Peyer's patch (tissue), 4 donors: ENCODE measurements around the gene KMT2E. TPM values are rescaled to one million over a fixed set of nuclear protein-coding genes. Genes with fewer than 3 reads are reported as not detected.

Experiments used
- DNase-seq, 3 donors: peaks; one replicate each; pipeline ENCODE4 v3.0.0-alpha.2; 2017 to 2019
- H3K27ac ChIP-seq, 4 donors: fragments of 200-600 bp; sonication (generic); one replicate each; pipeline ENCODE4 v1.5.1; 2016 to 2019
- H3K27me3 ChIP-seq, 2 donors: fragments of 200-600 bp; sonication (generic); one replicate each; pipeline ENCODE4 v1.5.1; 2019
- H3K36me3 ChIP-seq, 3 donors: fragments of 200-600 bp; sonication (generic); one replicate each; pipeline ENCODE4 v1.5.1; 2016 to 2019
- H3K4me1 ChIP-seq, 4 donors: fragments of 200-600 bp; sonication (generic); one replicate each; pipeline ENCODE4 v1.5.1; 2016 to 2019
- H3K4me3 ChIP-seq, 4 donors: fragments of 200-600 bp; sonication (generic); 1 replicate in 3 of 4; 2 replicates in 1 of 4; pipeline ENCODE4 v1.5.1; 2016 to 2019; ENCODE audit warnings: mild to moderate bottlenecking in 1 of 4
- H3K9me3 ChIP-seq, 4 donors: fragments of 200-600 bp; sonication (generic); one replicate each; pipeline ENCODE4 v1.5.1; 2016 to 2019; ENCODE audit warnings: mild to moderate bottlenecking in 1 of 4
- POLR2A ChIP-seq, 2 donors: fragments of 450-650 bp; IDR thresholded peaks; one replicate each; pipeline ENCODE4 v1.5.1; 2017; ENCODE audit warnings: antibody characterized with exemption in 2 of 2, mild to moderate bottlenecking in 2 of 2, moderate library complexity in 2 of 2
- total RNA-seq, 4 donors: library from RNA; depleted of rRNA; stranded (reverse); fragments of >200 nt; gene quantifications; one replicate each; pipeline ENCODE4 v1.1.0, GENCODE V29; 2016
- TF ChIP-seq, protein P1 (sequence below), 6 experiments: fragments of 450-650 bp in 4 of 6; fragments of 200-600 bp in 2 of 6; sonication (generic) in 1 of 6; IDR thresholded peaks; one replicate each; pipeline ENCODE4 v1.5.1; 2017 to 2019; ENCODE audit warnings: antibody characterized with exemption in 6 of 6, mild to moderate bottlenecking in 3 of 6, moderate library complexity in 1 of 6

KMT2E gene
- total RNA-seq, 4 donors from 2014 or later: 88.6 to 170 (median 130) TPM

DNA sequence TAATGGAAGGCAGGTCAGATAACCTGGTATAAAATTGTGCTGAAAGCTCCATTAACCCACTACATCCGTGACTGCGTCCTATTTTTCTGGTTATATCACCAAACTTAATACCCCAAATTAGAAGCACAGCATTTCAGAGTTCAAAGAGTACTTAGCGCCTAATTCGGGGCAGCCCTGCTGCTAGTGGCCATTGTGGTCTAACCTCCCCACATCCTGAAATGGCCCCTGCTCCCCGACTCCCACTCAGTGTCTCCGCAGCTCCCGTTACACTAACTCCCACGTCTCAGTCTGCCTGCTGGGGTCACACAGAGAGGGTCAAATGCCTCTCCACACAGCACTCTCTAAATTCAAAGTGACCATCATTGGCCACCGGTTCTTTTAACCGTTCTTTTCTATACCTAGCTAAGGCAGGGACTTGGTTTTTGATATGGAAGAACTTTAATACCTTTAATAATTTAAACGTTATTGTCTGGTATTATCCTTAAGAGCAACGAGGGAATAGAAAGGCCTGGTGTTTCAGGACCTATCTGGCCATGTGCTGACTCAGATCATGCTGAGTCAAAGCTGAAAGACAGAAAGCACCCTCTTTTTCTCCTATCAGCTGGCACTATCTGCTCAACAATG, 117.1 kb downstream of the KMT2E start:
- Histone ChIP-seq H3K36me3 (peaks cover 0 to 28% (median 0%) of the 10 kb centered on the region in 3 donors), H3K4me1 (no peaks in the 10 kb centered on the region), H3K27me3 (no peaks in the 10 kb centered on the region), H3K4me3 (no peak overlapping the region), H3K27ac (no peak overlapping the region), H3K9me3 (no peaks in the 10 kb centered on the region)
- TF ChIP-seq, protein P1, sequence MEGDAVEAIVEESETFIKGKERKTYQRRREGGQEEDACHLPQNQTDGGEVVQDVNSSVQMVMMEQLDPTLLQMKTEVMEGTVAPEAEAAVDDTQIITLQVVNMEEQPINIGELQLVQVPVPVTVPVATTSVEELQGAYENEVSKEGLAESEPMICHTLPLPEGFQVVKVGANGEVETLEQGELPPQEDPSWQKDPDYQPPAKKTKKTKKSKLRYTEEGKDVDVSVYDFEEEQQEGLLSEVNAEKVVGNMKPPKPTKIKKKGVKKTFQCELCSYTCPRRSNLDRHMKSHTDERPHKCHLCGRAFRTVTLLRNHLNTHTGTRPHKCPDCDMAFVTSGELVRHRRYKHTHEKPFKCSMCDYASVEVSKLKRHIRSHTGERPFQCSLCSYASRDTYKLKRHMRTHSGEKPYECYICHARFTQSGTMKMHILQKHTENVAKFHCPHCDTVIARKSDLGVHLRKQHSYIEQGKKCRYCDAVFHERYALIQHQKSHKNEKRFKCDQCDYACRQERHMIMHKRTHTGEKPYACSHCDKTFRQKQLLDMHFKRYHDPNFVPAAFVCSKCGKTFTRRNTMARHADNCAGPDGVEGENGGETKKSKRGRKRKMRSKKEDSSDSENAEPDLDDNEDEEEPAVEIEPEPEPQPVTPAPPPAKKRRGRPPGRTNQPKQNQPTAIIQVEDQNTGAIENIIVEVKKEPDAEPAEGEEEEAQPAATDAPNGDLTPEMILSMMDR (IDR thresholded peaks at IDR 0.05): no peak
- TF ChIP-seq POLR2A (IDR thresholded peaks at IDR 0.05): no peak
- DNase-seq: no peak

DNA sequence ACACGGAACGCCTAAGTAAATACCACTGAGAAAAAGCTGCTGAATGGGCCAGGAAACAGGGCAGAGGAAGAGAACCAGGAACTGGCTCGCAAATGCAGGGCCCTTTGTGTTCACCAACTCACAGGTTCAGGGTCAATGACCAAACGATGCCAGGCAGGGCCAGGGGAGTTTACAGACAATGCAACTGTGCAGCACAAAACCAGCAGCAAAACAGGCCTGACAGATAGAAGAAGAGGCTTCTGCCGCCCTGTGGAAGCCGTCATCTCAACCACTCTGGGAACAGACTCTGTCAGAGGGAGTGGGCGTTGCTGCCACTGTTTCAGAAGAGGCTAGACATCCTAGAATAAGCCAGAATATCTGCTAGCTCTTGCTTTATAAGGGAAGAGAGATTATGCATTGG, 117.9 kb downstream of the KMT2E start:
- DNase-seq: no peak
- Histone ChIP-seq H3K36me3 (peaks cover 0 to 20% (median 0%) of the 10 kb centered on the region in 3 donors), H3K27ac (no peak overlapping the region), H3K27me3 (no peaks in the 10 kb centered on the region), H3K4me1 (no peaks in the 10 kb centered on the region), H3K9me3 (no peaks in the 10 kb centered on the region), H3K4me3 (no peak overlapping the region)
- TF ChIP-seq, protein P1 (IDR thresholded peaks at IDR 0.05): no peak
- TF ChIP-seq POLR2A (IDR thresholded peaks at IDR 0.05): no peak

DNA sequence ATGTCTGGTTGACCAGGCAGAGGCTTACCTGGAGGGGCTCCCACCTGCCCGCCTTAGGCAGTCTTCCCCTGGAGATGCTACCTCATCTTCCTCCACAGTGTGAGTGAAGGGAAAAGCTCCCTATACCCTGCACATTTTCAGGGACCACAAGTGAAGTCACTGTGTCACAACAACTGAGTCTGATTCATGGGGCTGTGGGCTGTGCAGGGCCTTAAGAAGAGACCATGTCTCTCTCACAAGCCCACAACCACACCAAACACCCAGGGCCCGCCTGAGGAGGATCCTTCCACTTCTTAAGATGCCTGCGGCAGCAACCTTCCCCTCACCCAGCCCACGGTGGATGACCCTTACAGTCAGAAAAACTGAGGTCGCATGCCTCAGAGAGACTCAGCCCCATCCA, 118.3 kb downstream of the KMT2E start:
- no peak for DNase-seq
- Histone ChIP-seq H3K9me3 (no peaks in the 10 kb centered on the region), H3K36me3 (peaks cover 0 to 16% (median 0%) of the 10 kb centered on the region in 3 donors), H3K27me3 (no peaks in the 10 kb centered on the region), H3K27ac (no peak overlapping the region), H3K4me3 (no peak overlapping the region), H3K4me1 (no peaks in the 10 kb centered on the region)
- TF ChIP-seq POLR2A (IDR thresholded peaks at IDR 0.05): no peak
- TF ChIP-seq, protein P1 (IDR thresholded peaks at IDR 0.05): no peak

DNA sequence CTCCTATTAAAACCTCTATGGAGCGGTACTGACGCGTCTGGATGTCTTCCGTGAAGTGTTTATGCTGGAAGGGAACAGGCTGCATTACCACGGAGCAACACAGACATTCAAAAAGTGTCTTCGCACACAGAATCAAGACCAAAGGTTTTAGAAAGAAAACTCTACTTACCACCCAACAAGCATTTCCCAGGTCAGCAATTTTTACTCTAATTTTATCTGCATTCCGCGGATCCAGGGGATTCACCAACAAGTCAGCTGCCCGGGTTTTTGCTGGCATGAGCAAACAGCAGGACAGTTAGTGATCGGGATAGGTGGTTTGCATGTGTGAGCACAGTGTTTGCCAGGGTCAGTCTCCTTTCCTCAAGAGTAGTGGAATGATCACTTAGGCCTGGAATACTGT, 118.8 kb downstream of the KMT2E start:
- TF ChIP-seq POLR2A (IDR thresholded peaks at IDR 0.05): no peak
- TF ChIP-seq, protein P1 (IDR thresholded peaks at IDR 0.05): no peak

DNA sequence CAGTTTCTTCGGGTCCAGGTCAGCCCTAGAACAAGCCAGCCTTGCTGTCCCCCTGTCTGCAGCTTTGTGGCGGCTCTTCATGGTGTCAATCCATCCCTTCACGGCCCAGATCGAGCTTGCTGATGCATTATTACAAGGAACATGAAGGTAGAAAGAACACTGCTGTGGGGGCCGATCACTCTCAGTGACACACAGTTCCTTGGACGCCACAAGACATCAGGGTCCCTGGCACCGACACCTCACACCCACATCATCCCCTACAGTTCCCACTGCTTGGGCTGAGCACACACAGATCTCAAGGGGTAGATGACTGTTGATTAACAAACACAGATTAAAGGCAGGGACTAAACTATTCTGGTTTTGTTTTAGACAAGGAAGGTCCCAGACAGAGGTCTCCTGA, 119.4 kb downstream of the KMT2E start:
- Histone ChIP-seq H3K27ac (no peak overlapping the region), H3K9me3 (no peaks in the 10 kb centered on the region), H3K4me3 (no peak overlapping the region), H3K36me3 (peaks cover 0 to 18% (median 0%) of the 10 kb centered on the region in 3 donors), H3K27me3 (no peaks in the 10 kb centered on the region), H3K4me1 (no peaks in the 10 kb centered on the region)
- TF ChIP-seq, protein P1 (IDR thresholded peaks at IDR 0.05): no peak
- no peak for TF ChIP-seq POLR2A (IDR thresholded peaks at IDR 0.05)
- DNase-seq: no peak

More for the DNA sequence above, 118.8 kb downstream of the KMT2E start:
- Histone ChIP-seq H3K27ac (no peak overlapping the region), H3K9me3 (no peaks in the 10 kb centered on the region), H3K36me3 (peaks cover 0 to 15% (median 0%) of the 10 kb centered on the region in 3 donors), H3K4me1 (no peaks in the 10 kb centered on the region), H3K27me3 (no peaks in the 10 kb centered on the region), H3K4me3 (no peak overlapping the region)
- no peak for DNase-seq
